ENCODE results near the gene ATP5ME.

Gene ATP5ME

GRCh38 chr4:661881-662761 is 12.0 kb downstream of the ATP5ME start:
- TF ChIP-seq EP300 (IDR thresholded peaks at IDR 0.05; ENCODE audit: borderline replicate concordance), result no peak
- TF ChIP-seq MAX (IDR thresholded peaks at IDR 0.05), result no peak
- TF ChIP-seq NFIC (IDR thresholded peaks at IDR 0.05), result no peak
- TF ChIP-seq USF1 (IDR thresholded peaks at IDR 0.05), result no peak
- TF ChIP-seq TCF12 (IDR thresholded peaks at IDR 0.05; ENCODE audit: low read depth), result no peak
- TF ChIP-seq YY1 (IDR thresholded peaks at IDR 0.05; ENCODE audit: low read depth), result no peak
- TF ChIP-seq REST (IDR thresholded peaks at IDR 0.05; ENCODE audit: low read depth), result no peak
- TF ChIP-seq ZBTB7A (IDR thresholded peaks at IDR 0.05; ENCODE audit: low read depth), result no peak
- no peak for TF ChIP-seq TAF1 (IDR thresholded peaks at IDR 0.05; ENCODE audit: low read depth)
- no peak for TF ChIP-seq CEBPB (IDR thresholded peaks at IDR 0.05)
- TF ChIP-seq RAD21 (IDR thresholded peaks at IDR 0.05; ENCODE audit: low read depth), result no peak
- no peak for TF ChIP-seq EGR1 (IDR thresholded peaks at IDR 0.05)
- no peak for TF ChIP-seq FOXM1 (IDR thresholded peaks at IDR 0.05; ENCODE audit: borderline replicate concordance, low read depth)
- TF ChIP-seq CREB1 (IDR thresholded peaks at IDR 0.05; ENCODE audit: low read depth), result no peak
- TF ChIP-seq TEAD4 (IDR thresholded peaks at IDR 0.05), result no peak

GRCh38 chr4:661231-661630 is 12.8 kb downstream of the ATP5ME start:
- TF ChIP-seq TEAD4 (IDR thresholded peaks at IDR 0.05) (no peak), TAF1 (IDR thresholded peaks at IDR 0.05; ENCODE audit: low read depth) (no peak), EP300 (IDR thresholded peaks at IDR 0.05; ENCODE audit: borderline replicate concordance) (no peak), REST (IDR thresholded peaks at IDR 0.05; ENCODE audit: low read depth) (no peak), MAX (IDR thresholded peaks at IDR 0.05) (no peak), YY1 (IDR thresholded peaks at IDR 0.05; ENCODE audit: low read depth) (no peak), NFIC (IDR thresholded peaks at IDR 0.05) (no peak), ZBTB7A (IDR thresholded peaks at IDR 0.05; ENCODE audit: low read depth) (no peak), EGR1 (IDR thresholded peaks at IDR 0.05) (no peak), RAD21 (IDR thresholded peaks at IDR 0.05; ENCODE audit: low read depth) (no peak), USF1 (IDR thresholded peaks at IDR 0.05) (no peak), FOXM1 (IDR thresholded peaks at IDR 0.05; ENCODE audit: borderline replicate concordance, low read depth) (no peak), CREB1 (IDR thresholded peaks at IDR 0.05; ENCODE audit: low read depth) (no peak), TCF12 (IDR thresholded peaks at IDR 0.05; ENCODE audit: low read depth) (no peak), CEBPB (IDR thresholded peaks at IDR 0.05) (no peak)

- TF ChIP-seq RAD21 (IDR thresholded peaks at IDR 0.05; ENCODE audit: low read depth) (no peak), EP300 (IDR thresholded peaks at IDR 0.05; ENCODE audit: borderline replicate concordance) (no peak)
Observed at GRCh38 chr4:660401-660800, 13.7 kb downstream of the ATP5ME start.

- TF ChIP-seq EGR1 (IDR thresholded peaks at IDR 0.05) (no peak), RAD21 (IDR thresholded peaks at IDR 0.05; ENCODE audit: low read depth) (no peak), TAF1 (IDR thresholded peaks at IDR 0.05; ENCODE audit: low read depth) (no peak), ZBTB7A (IDR thresholded peaks at IDR 0.05; ENCODE audit: low read depth) (no peak), REST (IDR thresholded peaks at IDR 0.05; ENCODE audit: low read depth) (no peak), MAX (IDR thresholded peaks at IDR 0.05) (no peak), YY1 (IDR thresholded peaks at IDR 0.05; ENCODE audit: low read depth) (no peak), FOXM1 (IDR thresholded peaks at IDR 0.05; ENCODE audit: borderline replicate concordance, low read depth) (no peak), USF1 (IDR thresholded peaks at IDR 0.05) (no peak), TCF12 (IDR thresholded peaks at IDR 0.05; ENCODE audit: low read depth) (no peak), TEAD4 (IDR thresholded peaks at IDR 0.05) (no peak), CREB1 (IDR thresholded peaks at IDR 0.05; ENCODE audit: low read depth) (no peak), NFIC (IDR thresholded peaks at IDR 0.05) (no peak)
Observed at GRCh38 chr4:659851-660250, 14.2 kb downstream of the ATP5ME start.

All from Ishikawa (cell line).